HepG2 (cell line): Measurements from ENCODE around the gene HARS2. TPM values are rescaled to one million over a fixed set of nuclear protein-coding genes. Genes with fewer than 3 reads are reported as not detected.

Source experiments
- ATAC-seq: fragments of 200-7000 bp; cut with Tn5 transposase; 3 replicates; pipeline ENCODE4 v1.9.1; 2020; ENCODE audit warnings: mild to moderate bottlenecking, moderate library complexity
- BruUV-seq: library from RNA; stranded (reverse); fragments of 400-500 nt; replicated peaks from 2 replicates; lab custom pipeline; 2021; lab: Mats Ljungman, UMichigan
- CTCF ChIA-PET: fragments of 300-600 bp; formaldehyde crosslinking; extraction: SDS; loops from one replicate; lab custom pipeline; 2021; ENCODE audit warnings: low total read pairs, inconsistent platforms, low intra/inter-chr PET ratio; lab: Yijun Ruan, JAX
- POLR2A ChIA-PET: fragments of 350-600 bp; sonication (Branson Sonifier 250); formaldehyde crosslinking; loops from one replicate; lab custom pipeline; 2020; ENCODE audit warnings: antibody characterized with exemption, inconsistent platforms; lab: Yijun Ruan, JAX
- DNase-seq: peaks from one replicate; pipeline ENCODE4 v3.0.0-alpha.2; 2015; ENCODE audit warnings: low spot score
- FAIRE-seq: peaks from 3 replicates; lab custom pipeline; 2011; peaks lifted over from hg19 to GRCh38; lab: Jason Lieb, UNC
- H2AFZ ChIP-seq: one replicate; pipeline ENCODE4 v1.6.1; 2011; ENCODE audit warnings: low read length, inconsistent platforms
- H3K27ac ChIP-seq: fragments of 300-600 bp; 3 replicates; pipeline ENCODE4 v1.8.0; 2011; ENCODE audit warnings: mixed run types, mild to moderate bottlenecking, mixed read lengths, low read length, inconsistent platforms; ENCODE audit not compliant: insufficient read depth; ENCODE audit errors: extremely low read length
- H3K27me3 ChIP-seq, 2 experiments: fragments of 200-600 bp in 1 of 2; 2 replicates in 1 of 2; 3 replicates in 1 of 2; pipeline versions ENCODE4 v1.6.0 to v1.8.0; 2011; ENCODE audit warnings: low read length in 2 of 2, mild to moderate bottlenecking in 2 of 2, moderate library complexity in 2 of 2, inconsistent platforms in 1 of 2; ENCODE audit not compliant: insufficient read depth in 2 of 2, control insufficient read depth in 1 of 2
- H3K36me3 ChIP-seq, 2 experiments: fragments of 200-600 bp in 1 of 2; replicated peaks in 1 of 2; 2 replicates in 1 of 2; 3 replicates in 1 of 2; pipeline versions ENCODE4 v1.5.1 to v1.8.0; 2011; ENCODE audit warnings: low read length in 2 of 2, inconsistent platforms in 1 of 2; ENCODE audit not compliant: insufficient read depth in 2 of 2, control insufficient read depth in 1 of 2
- H3K4me1 ChIP-seq: 2 replicates; pipeline ENCODE4 v1.5.1; 2012; ENCODE audit warnings: low read length, inconsistent platforms; ENCODE audit not compliant: insufficient read depth
- H3K4me2 ChIP-seq: 2 replicates; pipeline ENCODE4 v1.6.0; 2011; ENCODE audit warnings: low read depth, low read length, inconsistent platforms
- H3K4me3 ChIP-seq, 3 experiments: fragments of 200-600 bp in 1 of 3; sonication (generic), shearing (Covaris generic) in 1 of 3; replicated peaks in 1 of 3; 2 replicates each; pipeline ENCODE4 v1.5.1; 2011 to 2016; ENCODE audit warnings: low read length in 3 of 3, inconsistent platforms in 2 of 3, low read depth in 2 of 3, mild to moderate bottlenecking in 2 of 3, control low read depth in 1 of 3, mixed read lengths in 1 of 3; ENCODE audit not compliant: insufficient read depth in 1 of 3
- H3K79me2 ChIP-seq: one replicate; pipeline ENCODE4 v1.6.1; 2011; ENCODE audit warnings: low read length, inconsistent platforms; ENCODE audit not compliant: insufficient read depth
- H3K9ac ChIP-seq: 2 replicates; pipeline ENCODE4 v1.6.0; 2011; ENCODE audit warnings: mild to moderate bottlenecking, low read depth, low read length, inconsistent platforms; ENCODE audit not compliant: insufficient read depth
- H3K9me3 ChIP-seq: 2 replicates; pipeline ENCODE4 v1.5.1; 2012; ENCODE audit warnings: mild to moderate bottlenecking, low read length
- H4K20me1 ChIP-seq: 2 replicates; pipeline ENCODE4 v1.6.0; 2011; ENCODE audit warnings: inconsistent platforms, mild to moderate bottlenecking, low read length, moderate library complexity; ENCODE audit not compliant: insufficient read depth
- DPF2 ChIP-seq: sonication (generic); formaldehyde crosslinking; IDR thresholded peaks from 2 replicates; pipeline ENCODE4 v1.4.0; 2020; ENCODE audit warnings: mild to moderate bottlenecking, low read depth, missing genetic modification reagents, borderline replicate concordance
- KDM5B ChIP-seq: sonication (generic); formaldehyde crosslinking; IDR thresholded peaks from 2 replicates; pipeline ENCODE4 v1.4.0; 2020; ENCODE audit warnings: missing genetic modification reagents, mild to moderate bottlenecking, borderline replicate concordance
- KMT2B ChIP-seq: IDR thresholded peaks from 2 replicates; pipeline ENCODE4 v1.6.1; 2016; ENCODE audit warnings: missing genetic modification reagents, missing compliant biosample characterization
- MTA3 ChIP-seq: sonication (generic); formaldehyde crosslinking; IDR thresholded peaks from 2 replicates; pipeline ENCODE4 v1.4.0; 2020; ENCODE audit warnings: missing genetic modification reagents
- POLR2AphosphoS2 ChIP-seq: IDR thresholded peaks from 2 replicates; pipeline ENCODE4 v1.6.1; 2011; ENCODE audit warnings: low read depth, low read length, improper control_type of control experiment
- TAF1 ChIP-seq: sonication (generic); formaldehyde crosslinking; IDR thresholded peaks from 2 replicates; pipeline ENCODE4 v1.4.0; 2020; ENCODE audit warnings: missing genetic modification reagents
- ZFY ChIP-seq: sonication (generic); formaldehyde crosslinking; IDR thresholded peaks from 2 replicates; pipeline ENCODE4 v1.4.0; 2020; ENCODE audit warnings: missing genetic modification reagents
- ZNF230 ChIP-seq: sonication (generic); formaldehyde crosslinking; IDR thresholded peaks from 2 replicates; pipeline ENCODE4 v1.4.0; 2020; ENCODE audit warnings: mild to moderate bottlenecking, missing genetic modification reagents
- WGBS: methylation state at CpG from one replicate; pipeline ENCODE4 v1.1.6; 2017; ENCODE audit warnings: low lambda C conversion rate; 5-methylcytosine and 5-hydroxymethylcytosine counted together
- in situ Hi-C: cut with HindIII; loops from 2 replicates; pipeline ENCODE4 v1.10.0; 2017; ENCODE audit warnings: low pct_unique_long_range_greater_than_20kb; ENCODE audit not compliant: extremely low pct_ligation_motif_present
- intact Hi-C: fragments of 100-400 bp; cut with micrococcal nuclease; formaldehyde crosslinking; loops from one replicate; pipeline ENCODE4 v1.10.0; 2022; ENCODE audit not compliant: unreplicated experiment
- polyA plus RNA-seq, 8 experiments: library from polyadenylated mRNA; depleted of rRNA in 3 of 8; stranded (reverse) in 7 of 8; unstranded in 1 of 8; fragments of >200 nt; fragmentation: Illumina TruSeq in 4 of 8; extraction: Trizol in 4 of 8; gene quantifications; 2 replicates each; pipeline versions ENCODE4 v1.2.1 to v1.2.3, GENCODE V29; 2011 to 2016; ENCODE audit warnings: low read depth in 4 of 8, missing spikeins in 1 of 8, mixed read lengths in 1 of 8; ENCODE audit not compliant: insufficient read depth in 1 of 8
- total RNA-seq, 5 experiments: library from RNA; depleted of rRNA; stranded (reverse); fragments of >200 nt; fragmentation: Illumina TruSeq; extraction: Trizol; gene quantifications; 2 replicates each; pipeline ENCODE4 v1.2.3, GENCODE V29; 2016; ENCODE audit warnings: low read depth in 1 of 5
- TF ChIP-seq, protein P1 (sequence below): sonication (generic); formaldehyde crosslinking; IDR thresholded peaks from 2 replicates; pipeline ENCODE4 v1.4.0; 2020; ENCODE audit warnings: missing genetic modification reagents, mild to moderate bottlenecking, borderline replicate concordance
- TF ChIP-seq, protein P2 (sequence below): sonication (generic); formaldehyde crosslinking; IDR thresholded peaks from 2 replicates; pipeline ENCODE4 v1.8.1; 2023; ENCODE audit warnings: mild to moderate bottlenecking, missing genetic modification reagents
- TF ChIP-seq, protein P3 (sequence below): sonication (generic); formaldehyde crosslinking; IDR thresholded peaks from 2 replicates; pipeline ENCODE4 v1.9.0; 2022; ENCODE audit warnings: low read depth, missing genetic modification reagents
- TF ChIP-seq, protein P4 (sequence below): fragments of 450-650 bp; IDR thresholded peaks from 2 replicates; pipeline ENCODE4 v1.6.1; 2017
- TF ChIP-seq, protein P5 (sequence below): sonication (generic); formaldehyde crosslinking; IDR thresholded peaks from 2 replicates; pipeline ENCODE4 v1.5.0; 2020; ENCODE audit warnings: mild to moderate bottlenecking, missing genetic modification reagents, moderate library complexity
- TF ChIP-seq, protein P6 (sequence below): sonication (generic); formaldehyde crosslinking; IDR thresholded peaks from 2 replicates; pipeline ENCODE4 v1.8.1; 2023; ENCODE audit warnings: mild to moderate bottlenecking, inconsistent platforms, moderate library complexity, missing genetic modification reagents, borderline replicate concordance

Gene HARS2
- total and polyA plus RNA-seq, 2 of the 13 experiments (the other 11 are each of a cell fraction or from before 2014, with no cell fraction given) = 17.9 to 25.8 TPM

DNA sequence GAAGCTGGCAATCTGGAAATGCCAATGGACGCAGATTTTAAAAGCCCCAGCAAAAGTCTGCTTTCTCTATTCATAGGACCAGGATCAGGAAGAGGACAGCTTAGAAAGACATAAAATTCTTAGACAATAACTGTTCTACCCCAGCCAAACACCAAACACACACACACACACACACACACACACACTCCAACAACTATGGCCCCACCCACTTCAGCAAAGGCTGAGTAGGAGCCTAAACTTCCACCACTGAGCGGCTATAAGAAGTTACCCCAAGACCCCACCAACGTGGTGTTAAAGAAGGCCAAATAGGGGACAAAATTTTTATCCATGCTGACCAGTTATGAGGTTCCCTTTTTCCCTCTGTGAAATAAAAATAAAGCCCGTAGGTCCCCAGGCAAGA, 41.8 kb downstream of the HARS2 start (continued):
- TF ChIP-seq POLR2AphosphoS2 (no peak), KMT2B (CRISPR knock-in tag) (no peak), ZNF230 (no peak), ZFY (CRISPR knock-in tag) (no peak), MTA3 (CRISPR knock-in tag) (no peak), DPF2 (CRISPR knock-in tag) (no peak)
- TF ChIP-seq, protein P1, sequence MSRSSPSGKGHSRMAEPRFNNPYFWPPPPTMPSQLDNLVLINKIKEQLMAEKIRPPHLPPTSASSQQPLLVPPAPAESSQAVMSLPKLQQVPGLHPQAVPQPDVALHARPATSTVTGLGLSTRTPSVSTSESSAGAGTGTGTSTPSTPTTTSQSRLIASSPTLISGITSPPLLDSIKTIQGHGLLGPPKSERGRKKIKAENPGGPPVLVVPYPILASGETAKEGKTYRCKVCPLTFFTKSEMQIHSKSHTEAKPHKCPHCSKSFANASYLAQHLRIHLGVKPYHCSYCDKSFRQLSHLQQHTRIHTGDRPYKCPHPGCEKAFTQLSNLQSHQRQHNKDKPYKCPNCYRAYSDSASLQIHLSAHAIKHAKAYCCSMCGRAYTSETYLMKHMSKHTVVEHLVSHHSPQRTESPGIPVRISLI = no peak

DNA sequence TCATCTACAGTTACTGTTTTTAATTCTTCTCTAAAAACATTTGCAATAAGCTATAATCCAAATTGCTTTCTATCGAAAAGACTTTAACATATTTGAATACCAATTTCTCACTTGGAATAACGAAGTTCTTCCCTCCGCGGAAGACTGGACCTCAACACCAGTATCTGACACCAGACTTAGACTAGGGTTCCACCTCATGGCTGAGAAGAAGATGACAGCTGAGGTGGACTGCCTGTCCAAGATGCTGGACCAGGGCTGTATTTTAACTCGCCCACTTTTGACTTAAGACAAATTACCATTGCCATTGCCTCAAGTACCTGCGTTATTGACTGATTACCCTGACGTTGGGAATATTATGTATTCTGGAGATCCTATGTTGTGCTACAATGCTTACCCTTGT, 43.1 kb downstream of the HARS2 start:
- CTCF ChIA-PET = interaction anchor here (0.8 kb wide), 1 partner anchor 361 kb away, joined by 4 read pairs; no protein-coding TSS in a partner anchor
- H3K9me3 ChIP-seq = no peaks in the 10 kb centered on the region
- no peak overlapping the region for H3K27ac ChIP-seq
- H3K36me3 ChIP-seq = no peaks in the 10 kb centered on the region
- no peak overlapping the region for H3K9ac ChIP-seq
- in situ Hi-C loops = loop anchor here (10.0 kb wide), 1 partner anchor 370 kb away; the partner anchor contains the start of gene SLC4A9
- H3K27me3 ChIP-seq = no peaks in the 10 kb centered on the region; a peak in 1 of 5 replicates
- H3K4me1 ChIP-seq = no peaks in the 10 kb centered on the region
- H3K4me3 ChIP-seq = no peak overlapping the region
- H4K20me1 ChIP-seq = no peaks in the 10 kb centered on the region
- 7% methylated on average over 7 of the region's 7 CpGs for WGBS
- H3K79me2 ChIP-seq = no peaks in the 10 kb centered on the region
- intact Hi-C loops = loop anchor here (2.0 kb wide), 1 partner anchor 372 kb away; no protein-coding TSS in a partner anchor
- ATAC-seq = peak; percentile 88
- H2AFZ ChIP-seq = no peak overlapping the region
- H3K4me2 ChIP-seq = no peak overlapping the region
- peak; percentile 43 for DNase-seq
- no TSS peak for BruUV-seq
- peak; percentile 84 for FAIRE-seq
- POLR2A ChIA-PET = no interaction called here
- TF ChIP-seq KDM5B (CRISPR knock-in tag) (no peak), TAF1 (CRISPR knock-in tag) (no peak)
- TF ChIP-seq, protein P2, sequence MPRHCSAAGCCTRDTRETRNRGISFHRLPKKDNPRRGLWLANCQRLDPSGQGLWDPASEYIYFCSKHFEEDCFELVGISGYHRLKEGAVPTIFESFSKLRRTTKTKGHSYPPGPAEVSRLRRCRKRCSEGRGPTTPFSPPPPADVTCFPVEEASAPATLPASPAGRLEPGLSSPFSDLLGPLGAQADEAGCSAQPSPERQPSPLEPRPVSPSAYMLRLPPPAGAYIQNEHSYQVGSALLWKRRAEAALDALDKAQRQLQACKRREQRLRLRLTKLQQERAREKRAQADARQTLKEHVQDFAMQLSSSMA (CRISPR knock-in tag) = no peak
- TF ChIP-seq, protein P3, sequence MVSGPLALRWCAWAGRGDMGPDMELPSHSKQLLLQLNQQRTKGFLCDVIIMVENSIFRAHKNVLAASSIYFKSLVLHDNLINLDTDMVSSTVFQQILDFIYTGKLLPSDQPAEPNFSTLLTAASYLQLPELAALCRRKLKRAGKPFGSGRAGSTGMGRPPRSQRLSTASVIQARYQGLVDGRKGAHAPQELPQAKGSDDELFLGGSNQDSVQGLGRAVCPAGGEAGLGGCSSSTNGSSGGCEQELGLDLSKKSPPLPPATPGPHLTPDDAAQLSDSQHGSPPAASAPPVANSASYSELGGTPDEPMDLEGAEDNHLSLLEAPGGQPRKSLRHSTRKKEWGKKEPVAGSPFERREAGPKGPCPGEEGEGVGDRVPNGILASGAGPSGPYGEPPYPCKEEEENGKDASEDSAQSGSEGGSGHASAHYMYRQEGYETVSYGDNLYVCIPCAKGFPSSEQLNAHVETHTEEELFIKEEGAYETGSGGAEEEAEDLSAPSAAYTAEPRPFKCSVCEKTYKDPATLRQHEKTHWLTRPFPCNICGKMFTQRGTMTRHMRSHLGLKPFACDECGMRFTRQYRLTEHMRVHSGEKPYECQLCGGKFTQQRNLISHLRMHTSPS = no peak
- TF ChIP-seq, protein P4, sequence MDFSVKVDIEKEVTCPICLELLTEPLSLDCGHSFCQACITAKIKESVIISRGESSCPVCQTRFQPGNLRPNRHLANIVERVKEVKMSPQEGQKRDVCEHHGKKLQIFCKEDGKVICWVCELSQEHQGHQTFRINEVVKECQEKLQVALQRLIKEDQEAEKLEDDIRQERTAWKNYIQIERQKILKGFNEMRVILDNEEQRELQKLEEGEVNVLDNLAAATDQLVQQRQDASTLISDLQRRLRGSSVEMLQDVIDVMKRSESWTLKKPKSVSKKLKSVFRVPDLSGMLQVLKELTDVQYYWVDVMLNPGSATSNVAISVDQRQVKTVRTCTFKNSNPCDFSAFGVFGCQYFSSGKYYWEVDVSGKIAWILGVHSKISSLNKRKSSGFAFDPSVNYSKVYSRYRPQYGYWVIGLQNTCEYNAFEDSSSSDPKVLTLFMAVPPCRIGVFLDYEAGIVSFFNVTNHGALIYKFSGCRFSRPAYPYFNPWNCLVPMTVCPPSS = no peak
- TF ChIP-seq, protein P5, sequence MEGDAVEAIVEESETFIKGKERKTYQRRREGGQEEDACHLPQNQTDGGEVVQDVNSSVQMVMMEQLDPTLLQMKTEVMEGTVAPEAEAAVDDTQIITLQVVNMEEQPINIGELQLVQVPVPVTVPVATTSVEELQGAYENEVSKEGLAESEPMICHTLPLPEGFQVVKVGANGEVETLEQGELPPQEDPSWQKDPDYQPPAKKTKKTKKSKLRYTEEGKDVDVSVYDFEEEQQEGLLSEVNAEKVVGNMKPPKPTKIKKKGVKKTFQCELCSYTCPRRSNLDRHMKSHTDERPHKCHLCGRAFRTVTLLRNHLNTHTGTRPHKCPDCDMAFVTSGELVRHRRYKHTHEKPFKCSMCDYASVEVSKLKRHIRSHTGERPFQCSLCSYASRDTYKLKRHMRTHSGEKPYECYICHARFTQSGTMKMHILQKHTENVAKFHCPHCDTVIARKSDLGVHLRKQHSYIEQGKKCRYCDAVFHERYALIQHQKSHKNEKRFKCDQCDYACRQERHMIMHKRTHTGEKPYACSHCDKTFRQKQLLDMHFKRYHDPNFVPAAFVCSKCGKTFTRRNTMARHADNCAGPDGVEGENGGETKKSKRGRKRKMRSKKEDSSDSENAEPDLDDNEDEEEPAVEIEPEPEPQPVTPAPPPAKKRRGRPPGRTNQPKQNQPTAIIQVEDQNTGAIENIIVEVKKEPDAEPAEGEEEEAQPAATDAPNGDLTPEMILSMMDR (CRISPR knock-in tag) = peak; percentile 76
- TF ChIP-seq, protein P6, sequence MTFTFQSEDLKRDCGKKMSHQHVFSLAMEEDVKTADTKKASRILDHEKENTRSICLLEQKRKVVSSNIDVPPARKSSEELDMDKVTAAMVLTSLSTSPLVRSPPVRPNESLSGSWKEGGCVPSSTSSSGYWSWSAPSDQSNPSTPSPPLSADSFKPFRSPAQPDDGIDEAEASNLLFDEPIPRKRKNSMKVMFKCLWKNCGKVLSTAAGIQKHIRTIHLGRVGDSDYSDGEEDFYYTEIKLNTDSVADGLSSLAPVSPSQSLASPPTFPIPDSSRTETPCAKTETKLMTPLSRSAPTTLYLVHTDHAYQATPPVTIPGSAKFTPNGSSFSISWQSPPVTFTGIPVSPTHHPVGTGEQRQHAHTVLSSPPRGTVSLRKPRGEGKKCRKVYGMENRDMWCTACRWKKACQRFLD (CRISPR knock-in tag) = no peak
